ENCODE results near the gene PGM2L1.

DNA sequence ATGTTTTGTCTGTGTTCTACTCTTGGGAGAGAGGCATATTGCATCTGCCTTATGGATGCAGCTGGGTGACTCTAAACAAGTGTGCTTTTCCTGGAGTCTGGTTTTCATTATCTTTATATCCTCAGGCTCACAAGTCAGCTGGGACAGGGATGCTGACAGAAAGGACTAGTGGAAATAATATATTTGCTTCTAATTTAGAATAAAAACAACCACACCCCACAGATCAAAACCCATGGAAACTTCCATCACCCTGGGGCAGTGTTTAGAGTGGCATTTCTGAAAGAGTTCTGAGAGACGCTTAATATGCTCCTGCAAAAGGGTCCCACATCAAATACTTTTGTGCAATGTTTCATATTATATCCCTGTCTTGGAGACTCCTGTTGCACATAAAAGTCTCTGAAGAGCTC lies 48.3 kb upstream of the PGM2L1 start:
- TF ChIP-seq, protein P1, sequence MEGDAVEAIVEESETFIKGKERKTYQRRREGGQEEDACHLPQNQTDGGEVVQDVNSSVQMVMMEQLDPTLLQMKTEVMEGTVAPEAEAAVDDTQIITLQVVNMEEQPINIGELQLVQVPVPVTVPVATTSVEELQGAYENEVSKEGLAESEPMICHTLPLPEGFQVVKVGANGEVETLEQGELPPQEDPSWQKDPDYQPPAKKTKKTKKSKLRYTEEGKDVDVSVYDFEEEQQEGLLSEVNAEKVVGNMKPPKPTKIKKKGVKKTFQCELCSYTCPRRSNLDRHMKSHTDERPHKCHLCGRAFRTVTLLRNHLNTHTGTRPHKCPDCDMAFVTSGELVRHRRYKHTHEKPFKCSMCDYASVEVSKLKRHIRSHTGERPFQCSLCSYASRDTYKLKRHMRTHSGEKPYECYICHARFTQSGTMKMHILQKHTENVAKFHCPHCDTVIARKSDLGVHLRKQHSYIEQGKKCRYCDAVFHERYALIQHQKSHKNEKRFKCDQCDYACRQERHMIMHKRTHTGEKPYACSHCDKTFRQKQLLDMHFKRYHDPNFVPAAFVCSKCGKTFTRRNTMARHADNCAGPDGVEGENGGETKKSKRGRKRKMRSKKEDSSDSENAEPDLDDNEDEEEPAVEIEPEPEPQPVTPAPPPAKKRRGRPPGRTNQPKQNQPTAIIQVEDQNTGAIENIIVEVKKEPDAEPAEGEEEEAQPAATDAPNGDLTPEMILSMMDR (IDR thresholded peaks at IDR 0.05), result no peak
- TF ChIP-seq POLR2A (IDR thresholded peaks at IDR 0.05), result no peak

All from lower leg skin (tissue), 3 donors.